Measurements from ENCODE around the gene ELMO3. TPM values are rescaled to one million over a fixed set of nuclear protein-coding genes. Genes with fewer than 3 reads are reported as not detected.
A peak's percentile ranks its signal among the peaks of the same experiment; 100 is the strongest.

Gene ELMO3
- polyA plus RNA-seq, 6 donors from 2014 or later: 0.14 to 0.48 (median 0.39) TPM; not detected in 1

- no peak for DNase-seq
- ATAC-seq (ENCODE audit: low read depth in 2 of 2): no peak
- peaks cover under 1 to 15% of the 10 kb centered on the region in 2 donors for H3K36me3 Mint-ChIP-seq
- H3K27ac Mint-ChIP-seq: no peak overlapping the region
- peaks cover 24 to 28% (median 24%) of the 10 kb centered on the region in 3 donors for H3K4me1 Mint-ChIP-seq
- peaks cover 0 to under 1% (median 0%) of the 10 kb centered on the region in 7 donors for H3K9me3 Mint-ChIP-seq
- no peak overlapping the region for H3K4me3 Mint-ChIP-seq
- H3K27me3 Mint-ChIP-seq: no peaks in the 10 kb centered on the region
These were observed 42.3 kb downstream of the ELMO3 start for GRCh38 chr16:67241008-67241900.

GRCh38 chr16:67242138-67242730 lies 43.3 kb downstream of the ELMO3 start:
- Mint-ChIP-seq H3K27me3 (no peaks in the 10 kb centered on the region), H3K36me3 (peaks cover 0 to 7% of the 10 kb centered on the region in 2 donors), H3K9me3 (no peaks in the 10 kb centered on the region), H3K4me3 (no peak overlapping the region), H3K4me1 (peaks cover 22 to 32% (median 29%) of the 10 kb centered on the region in 3 donors), H3K27ac (peak overlapping the region in 2 of 6 donors; percentile 25 to 81)
- no peak for ATAC-seq (ENCODE audit: low read depth in 2 of 2)
- no peak for DNase-seq

- DNase-seq: no peak
- H3K36me3 Mint-ChIP-seq: no peaks in the 10 kb centered on the region
- ATAC-seq (ENCODE audit: low read depth in 2 of 2): no peak
- H3K9me3 Mint-ChIP-seq: no peaks in the 10 kb centered on the region
- no peaks in the 10 kb centered on the region for H3K27me3 Mint-ChIP-seq
- peak overlapping the region in 2 of 6 donors; percentile 72 to 81 for H3K27ac Mint-ChIP-seq
- H3K4me1 Mint-ChIP-seq: peaks cover 34 to 43% (median 34%) of the 10 kb centered on the region in 3 donors
- no peak overlapping the region for H3K4me3 Mint-ChIP-seq
These were observed 44.5 kb downstream of the ELMO3 start for GRCh38 chr16:67243481-67243880.

- ATAC-seq (ENCODE audit: low read depth in 2 of 2): peak; percentile 70 to 73
- Mint-ChIP-seq H3K9me3 (no peaks in the 10 kb centered on the region), H3K4me3 (peak overlapping the region; percentile 38 to 99 (median 85)), H3K27me3 (peaks cover 0 to 4% (median 4%) of the 10 kb centered on the region in 3 donors), H3K27ac (peak overlapping the region in 5 of 6 donors; percentile 81 to 95 (median 91)), H3K36me3 (no peaks in the 10 kb centered on the region), H3K4me1 (peaks cover 41 to 49% (median 41%) of the 10 kb centered on the region in 3 donors)
- DNase-seq: peak; percentile 74
These were observed 45.7 kb downstream of the ELMO3 start for GRCh38 chr16:67244387-67245185.

- Mint-ChIP-seq H3K27me3 (peaks cover 0 to 10% (median 10%) of the 10 kb centered on the region in 3 donors), H3K9me3 (no peaks in the 10 kb centered on the region), H3K4me3 (peak overlapping the region; percentile 73 to 99 (median 85)), H3K4me1 (peaks cover 45 to 51% (median 47%) of the 10 kb centered on the region in 3 donors), H3K36me3 (no peaks in the 10 kb centered on the region), H3K27ac (peak overlapping the region in 4 of 6 donors; percentile 10 to 95 (median 62))
- DNase-seq (no peak), ATAC-seq (ENCODE audit: low read depth in 2 of 2) (no peak)
These were observed 46.3 kb downstream of the ELMO3 start for GRCh38 chr16:67245186-67245585.

- DNase-seq (no peak), ATAC-seq (ENCODE audit: low read depth in 2 of 2) (no peak)
- Mint-ChIP-seq H3K9me3 (no peaks in the 10 kb centered on the region), H3K27me3 (peaks cover 0 to 15% (median 15%) of the 10 kb centered on the region in 3 donors), H3K4me1 (peaks cover 45 to 51% (median 47%) of the 10 kb centered on the region in 3 donors), H3K4me3 (peak overlapping the region; percentile 73 to 99 (median 90)), H3K27ac (no peak overlapping the region), H3K36me3 (no peaks in the 10 kb centered on the region)
These were observed 46.7 kb downstream of the ELMO3 start for GRCh38 chr16:67245674-67246080.

GRCh38 chr16:67246081-67246755 lies 47.3 kb downstream of the ELMO3 start:
- no peak for ATAC-seq (ENCODE audit: low read depth in 2 of 2)
- H3K4me1 Mint-ChIP-seq: peaks cover 45 to 50% (median 47%) of the 10 kb centered on the region in 3 donors
- peak; percentile 29 for DNase-seq

GRCh38 chr16:67246756-67247191 lies 47.8 kb downstream of the ELMO3 start:
- no peaks in the 10 kb centered on the region for H3K36me3 Mint-ChIP-seq
- H3K27ac Mint-ChIP-seq: peak overlapping the region in 3 of 6 donors; percentile 43 to 61 (median 54)
- peak overlapping the region; percentile 87 to 99 (median 96) for H3K4me3 Mint-ChIP-seq
- H3K4me1 Mint-ChIP-seq: peaks cover 44 to 47% (median 45%) of the 10 kb centered on the region in 3 donors
- peak in 1 of 2 donors; percentile 1 for ATAC-seq (ENCODE audit: low read depth in 2 of 2)
- no peaks in the 10 kb centered on the region for H3K9me3 Mint-ChIP-seq
- peaks cover 0 to 20% (median 19%) of the 10 kb centered on the region in 3 donors for H3K27me3 Mint-ChIP-seq
- DNase-seq: no peak

More at GRCh38 chr16:67246081-67246755, 47.3 kb downstream of the ELMO3 start:
- H3K9me3 Mint-ChIP-seq: no peaks in the 10 kb centered on the region
- H3K27ac Mint-ChIP-seq: peak overlapping the region in 1 of 6 donors; percentile 43
- no peaks in the 10 kb centered on the region for H3K36me3 Mint-ChIP-seq
- peaks cover 0 to 17% (median 15%) of the 10 kb centered on the region in 3 donors for H3K27me3 Mint-ChIP-seq
- H3K4me3 Mint-ChIP-seq: peak overlapping the region; percentile 87 to 99 (median 96)

GRCh38 chr16:67247192-67248072 lies 48.5 kb downstream of the ELMO3 start, which contains the start of gene FHOD1:
FHOD1 (minus strand) TSS chr16:67247481; CDS start chr16:67247410, 71 bp downstream.
- Mint-ChIP-seq H3K9me3 (no peaks in the 10 kb centered on the region), H3K36me3 (no peaks in the 10 kb centered on the region), H3K27ac (peak within 1 kb of the TSS; percentile 63 to 98 (median 90)), H3K4me3 (peak within 1 kb of the TSS; percentile 87 to 99 (median 96)), H3K27me3 (peaks cover 0 to 24% (median 23%) of the 10 kb centered on the region in 3 donors), H3K4me1 (peaks cover 44 to 47% (median 45%) of the 10 kb centered on the region in 3 donors)
- ATAC-seq (ENCODE audit: low read depth in 2 of 2): peak; percentile 74 to 78
- peak; percentile 98 for DNase-seq

- peak overlapping the region; percentile 87 to 99 (median 96) for H3K4me3 Mint-ChIP-seq
- no peaks in the 10 kb centered on the region for H3K36me3 Mint-ChIP-seq
- H3K27me3 Mint-ChIP-seq: peaks cover 0 to 29% (median 23%) of the 10 kb centered on the region in 3 donors
- H3K27ac Mint-ChIP-seq: peak overlapping the region in 5 of 6 donors; percentile 35 to 91 (median 74)
- ATAC-seq (ENCODE audit: low read depth in 2 of 2) (no peak), DNase-seq (no peak)
- no peaks in the 10 kb centered on the region for H3K9me3 Mint-ChIP-seq
- H3K4me1 Mint-ChIP-seq: peaks cover 44 to 45% (median 44%) of the 10 kb centered on the region in 3 donors
These were observed 49.1 kb downstream of the ELMO3 start for GRCh38 chr16:67248073-67248400.

- DNase-seq (peak; percentile 35), ATAC-seq (ENCODE audit: low read depth in 2 of 2) (no peak)
- Mint-ChIP-seq H3K27ac (peak within 1 kb of the TSS; percentile 35 to 98 (median 81)), H3K4me1 (peaks cover 44% of the 10 kb centered on the region in 3 donors), H3K36me3 (no peaks in the 10 kb centered on the region), H3K27me3 (peaks cover 0 to 33% (median 23%) of the 10 kb centered on the region in 3 donors), H3K4me3 (peak within 1 kb of the TSS; percentile 87 to 99 (median 96)), H3K9me3 (no peaks in the 10 kb centered on the region)
These were observed 49.7 kb downstream of the ELMO3 start, which contains the start of gene SLC9A5 for GRCh38 chr16:67248401-67249177. SLC9A5 (plus strand) TSS chr16:67248979; CDS start chr16:67249015, 36 bp downstream.
